GM23248 (cell line): Measurements from ENCODE around the gene TRPM4.

Experiments
- EZH2 ChIP-seq: fragments of 200-600 bp; sonication (generic); IDR thresholded peaks from 2 replicates; pipeline ENCODE4 v1.6.1; 2018; ENCODE audit warnings: antibody characterized with exemption, mild to moderate bottlenecking; ENCODE audit not compliant: insufficient read depth, poor library complexity, severe bottlenecking
- EZH2phosphoT487 ChIP-seq: fragments of 200-600 bp; sonication (generic); IDR thresholded peaks from 2 replicates; pipeline ENCODE4 v1.6.1; 2018; ENCODE audit warnings: antibody characterized with exemption, moderate library complexity, mild to moderate bottlenecking, low read depth; ENCODE audit not compliant: insufficient read depth

GRCh38 chr19:49114630-49115363 lies 42.8 kb upstream of the TRPM4 start:
- no peak for TF ChIP-seq EZH2
- no peak for TF ChIP-seq EZH2phosphoT487
